A549 (cell line): ENCODE measurements around the gene GRM7. TPM values are rescaled to one million over a fixed set of nuclear protein-coding genes. Genes with fewer than 3 reads are reported as not detected.

ENCODE experiments used
- ATAC-seq, 2 experiments: fragments of 200-7000 bp in 1 of 2; fragments of >200 bp in 1 of 2; cut with Nextera tagmentation in 1 of 2; cut with Tn5 transposase in 1 of 2; 3 replicates each; pipeline versions ENCODE4 v1.8.0 to v1.9.1; 2018 to 2020; ENCODE audit warnings: mild to moderate bottlenecking in 1 of 2, moderate library complexity in 1 of 2
- CTCF ChIA-PET: fragments of 300-600 bp; sonication (Branson Sonifier 250); formaldehyde crosslinking; extraction: SDS; loops from one replicate; lab custom pipeline; 2021; ENCODE audit warnings: antibody characterized with exemption, inconsistent platforms; lab: Yijun Ruan, JAX
- POLR2A ChIA-PET: fragments of 350-600 bp; formaldehyde crosslinking; extraction: SDS; loops from one replicate; lab custom pipeline; 2021; ENCODE audit warnings: antibody characterized with exemption, inconsistent platforms; lab: Yijun Ruan, JAX
- DNase-seq, 2 experiments: peaks; one replicate each; pipeline versions ENCODE4 v3.0.0 to v3.0.0-alpha.2; 2011 to 2016; ENCODE audit warnings: low read depth in 1 of 2, low spot score in 1 of 2
- FAIRE-seq: peaks from 2 replicates; lab custom pipeline; 2011; peaks lifted over from hg19 to GRCh38; lab: Jason Lieb, UNC
- H3K27ac ChIP-seq, 2 experiments: fragments of >200 bp; sonication (Bioruptor Twin); formaldehyde crosslinking; 3 replicates each; pipeline ENCODE4 v1.5.1; 2016 to 2017
- H3K4me1 ChIP-seq: fragments of >200 bp; sonication (Bioruptor Twin); formaldehyde crosslinking; 3 replicates; pipeline ENCODE4 v1.6.1; 2016
- H3K4me2 ChIP-seq: fragments of >200 bp; sonication (Bioruptor Twin); formaldehyde crosslinking; 3 replicates; pipeline ENCODE4 v1.6.1; 2016
- H3K4me3 ChIP-seq: fragments of >200 bp; sonication (Bioruptor Twin); formaldehyde crosslinking; 3 replicates; pipeline ENCODE4 v1.5.1; 2016
- H3K9me3 ChIP-seq: fragments of >200 bp; sonication (Bioruptor Twin); formaldehyde crosslinking; 3 replicates; pipeline ENCODE4 v1.6.1; 2016
- BCL3 ChIP-seq: fragments of >200 bp; sonication (Bioruptor Twin); formaldehyde crosslinking; IDR thresholded peaks from 3 replicates; pipeline ENCODE4 v1.6.1; 2016
- CBX8 ChIP-seq: fragments of 200-600 bp; sonication (generic); IDR thresholded peaks from 2 replicates; pipeline ENCODE4 v1.6.1; 2016
- FOSB ChIP-seq: fragments of 250-450 bp; sonication (Bioruptor Pico); IDR thresholded peaks from 2 replicates; pipeline ENCODE4 v1.5.0; 2020; ENCODE audit warnings: mild to moderate bottlenecking, moderate library complexity
- FOSL2 ChIP-seq, 2 experiments: fragments of 450-650 bp in 1 of 2; fragments of >200 bp in 1 of 2; sonication (Bioruptor Twin) in 1 of 2; formaldehyde crosslinking; IDR thresholded peaks; 2 replicates each; pipeline versions ENCODE4 v1.5.0 to v1.6.1; 2016 to 2020; ENCODE audit warnings: mild to moderate bottlenecking in 1 of 2, moderate library complexity in 1 of 2
- FOXS1 ChIP-seq: fragments of 250-450 bp; sonication (Bioruptor Pico); IDR thresholded peaks from 2 replicates; pipeline ENCODE4 v1.5.0; 2020; ENCODE audit warnings: mild to moderate bottlenecking, moderate library complexity
- HOXA7 ChIP-seq: fragments of 250-450 bp; sonication (Bioruptor Pico); IDR thresholded peaks from 2 replicates; pipeline ENCODE4 v1.5.0; 2020; ENCODE audit warnings: mild to moderate bottlenecking, moderate library complexity
- JUN ChIP-seq, 2 experiments: fragments of >200 bp; sonication (Bioruptor Twin); formaldehyde crosslinking; IDR thresholded peaks; 2 replicates in 1 of 2; 3 replicates in 1 of 2; pipeline ENCODE4 v1.6.1; 2016 to 2017
- JUNB ChIP-seq: fragments of >200 bp; sonication (Bioruptor Twin); formaldehyde crosslinking; IDR thresholded peaks from 2 replicates; pipeline ENCODE4 v1.6.1; 2016
- KDM1A ChIP-seq: fragments of 200-600 bp; sonication (generic); IDR thresholded peaks from 2 replicates; pipeline ENCODE4 v1.6.1; 2016; ENCODE audit warnings: low read depth, mild to moderate bottlenecking
- KDM5A ChIP-seq: fragments of 200-600 bp; sonication (generic); IDR thresholded peaks from 2 replicates; pipeline ENCODE4 v1.6.1; 2016; ENCODE audit warnings: antibody characterized with exemption, mild to moderate bottlenecking
- MAFK ChIP-seq: fragments of 450-650 bp; IDR thresholded peaks from 2 replicates; pipeline ENCODE4 v1.6.1; 2014; ENCODE audit not compliant: partially characterized antibody
- MAZ ChIP-seq: fragments of 150-350 bp; IDR thresholded peaks from 2 replicates; pipeline ENCODE4 v1.6.1; 2014; ENCODE audit warnings: antibody characterized with exemption, low read depth, low read length, borderline replicate concordance
- NPAS2 ChIP-seq: fragments of 250-450 bp; sonication (Bioruptor Pico); IDR thresholded peaks from 2 replicates; pipeline ENCODE4 v1.8.0; 2022; ENCODE audit warnings: mild to moderate bottlenecking, moderate library complexity, borderline replicate concordance
- NR3C1 ChIP-seq: fragments of >200 bp; sonication (Bioruptor Twin); formaldehyde crosslinking; IDR thresholded peaks from 3 replicates; pipeline ENCODE4 v1.6.1; 2017
- PHF8 ChIP-seq: fragments of 200-600 bp; sonication (generic); IDR thresholded peaks from 2 replicates; pipeline ENCODE4 v1.6.1; 2016; ENCODE audit warnings: low read depth, mild to moderate bottlenecking, antibody characterized with exemption, moderate library complexity, borderline replicate concordance
- POLR2AphosphoS2 ChIP-seq: conservative IDR thresholded peaks from 2 replicates; pipeline ENCODE4 v1.6.1; 2012; ENCODE audit warnings: low read length, improper control_type of control experiment, inconsistent platforms
- RAD21 ChIP-seq, 2 experiments: fragments of >200 bp in 1 of 2; sonication (Bioruptor Twin) in 1 of 2; formaldehyde crosslinking in 1 of 2; IDR thresholded peaks in 1 of 2; conservative IDR thresholded peaks in 1 of 2; 2 replicates in 1 of 2; 3 replicates in 1 of 2; pipeline ENCODE4 v1.6.1; 2012 to 2018; ENCODE audit warnings: inconsistent platforms in 1 of 2
- RARB ChIP-seq: fragments of 250-450 bp; sonication (Bioruptor Pico); IDR thresholded peaks from 2 replicates; pipeline ENCODE4 v1.8.0; 2021; ENCODE audit warnings: mild to moderate bottlenecking, moderate library complexity
- SREBF2 ChIP-seq: fragments of 450-650 bp; IDR thresholded peaks from 2 replicates; pipeline ENCODE4 v1.6.1; 2014; ENCODE audit warnings: mild to moderate bottlenecking, moderate library complexity
- ZC3H11A ChIP-seq: fragments of 450-650 bp; IDR thresholded peaks from 2 replicates; pipeline ENCODE4 v1.6.1; 2014; ENCODE audit warnings: antibody characterized with exemption, mild to moderate bottlenecking
- ZFP36 ChIP-seq: fragments of 450-650 bp; IDR thresholded peaks from 2 replicates; pipeline ENCODE4 v1.6.1; 2014; ENCODE audit warnings: borderline replicate concordance; ENCODE audit not compliant: partially characterized antibody
- ZSCAN20 ChIP-seq: fragments of 250-450 bp; sonication (Bioruptor Pico); IDR thresholded peaks from 2 replicates; pipeline ENCODE4 v1.8.0; 2022; ENCODE audit warnings: mild to moderate bottlenecking, moderate library complexity
- WGBS: methylation state at CpG from one replicate; pipeline ENCODE4 v1.1.6; 2017; ENCODE audit errors: missing lambda C conversion rate; 5-methylcytosine and 5-hydroxymethylcytosine counted together
- polyA plus RNA-seq, 4 experiments: library from polyadenylated mRNA; depleted of rRNA in 3 of 4; stranded (reverse); fragments of >200 nt; fragmentation: RNase III in 1 of 4; extraction: RNeasy Plus Mini Kit Qiagen cat#74134 plus additional on column Dnase treatment in 1 of 4; gene quantifications; 2 replicates in 3 of 4; 3 replicates in 1 of 4; pipeline ENCODE4 v1.2.3, GENCODE V29; 2011 to 2017
- TF ChIP-seq, protein P1 (sequence below): fragments of 450-650 bp; IDR thresholded peaks from 2 replicates; pipeline ENCODE4 v1.6.1; 2014; ENCODE audit warnings: antibody characterized with exemption
- TF ChIP-seq, protein P2 (sequence below): fragments of 150-350 bp; IDR thresholded peaks from 2 replicates; pipeline ENCODE4 v1.6.1; 2014; ENCODE audit warnings: low read depth, mild to moderate bottlenecking, low read length
- TF ChIP-seq, protein P3 (sequence below): fragments of >200 bp; sonication (Bioruptor Twin); formaldehyde crosslinking; IDR thresholded peaks from 3 replicates; pipeline ENCODE4 v1.5.1; 2016

Gene GRM7
- polyA plus RNA-seq, 2 of the 4 experiments (the other 2 are of a cell fraction) = not detected

DNA sequence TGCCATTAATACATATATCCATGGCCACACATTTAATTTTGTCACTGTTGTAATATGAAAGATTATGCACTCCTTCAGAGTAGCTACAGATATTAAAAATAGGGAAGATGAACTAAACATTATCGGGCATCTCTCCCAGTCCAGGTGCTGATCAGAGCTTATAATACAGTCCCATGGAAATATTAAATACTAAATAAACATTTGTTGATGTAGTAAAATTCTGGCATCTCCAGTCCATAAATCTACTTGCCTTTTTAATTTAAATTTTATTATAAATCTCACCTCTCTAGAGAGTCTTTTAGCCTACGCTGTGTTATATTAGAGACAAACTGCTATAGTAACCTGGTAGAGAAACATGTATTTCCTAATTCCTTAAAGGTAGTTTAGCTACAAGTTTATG lies 297.6 kb downstream of the GRM7 start:
- ChIA-PET POLR2A (no interaction called here), CTCF (no interaction called here)

DNA sequence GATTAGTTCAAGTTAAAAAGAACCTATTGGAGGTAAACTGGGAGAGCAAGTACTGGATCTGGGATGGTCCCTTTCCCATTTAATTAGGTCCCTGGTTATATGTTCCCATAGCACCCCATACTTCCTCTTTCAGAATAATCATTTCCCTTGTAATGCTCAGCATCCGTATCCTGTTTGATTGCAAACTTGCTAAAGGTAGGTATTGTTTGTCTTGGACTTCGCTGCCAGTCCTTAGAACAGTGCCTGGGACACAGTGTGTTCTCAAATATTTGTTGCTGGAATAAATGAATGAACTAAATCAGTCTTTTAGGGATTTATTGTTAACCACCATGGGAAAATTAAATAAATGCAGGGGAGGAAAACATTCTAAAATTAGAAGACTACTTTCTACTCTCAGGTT lies 299.8 kb downstream of the GRM7 start:
- Histone ChIP-seq H3K4me3 (no peak overlapping the region), H3K9me3 (no peaks in the 10 kb centered on the region), H3K4me1 (no peaks in the 10 kb centered on the region), H3K27ac (no peak overlapping the region), H3K4me2 (no peak overlapping the region)
- ChIA-PET POLR2A (no interaction called here), CTCF (no interaction called here)
- FAIRE-seq (no peak), DNase-seq (no peak), ATAC-seq (no peak)
- TF ChIP-seq SREBF2 (no peak), MAFK (no peak), NR3C1 (no peak), JUN (IDR thresholded peaks at IDR 0.05) (no peak), FOSB (CRISPR knock-in tag) (no peak), MAZ (no peak), ZC3H11A (no peak), HOXA7 (CRISPR knock-in tag) (no peak)
- WGBS = 4% methylated on average over 2 of the region's 2 CpGs

More for the DNA sequence above, 297.6 kb downstream of the GRM7 start:
- no peak for TF ChIP-seq JUNB
- no peak for TF ChIP-seq POLR2AphosphoS2
- no peak for TF ChIP-seq NPAS2 (CRISPR knock-in tag)
- no peak for TF ChIP-seq ZSCAN20
- TF ChIP-seq RAD21 (conservative IDR thresholded peaks at IDR 0.05 in 1 of 2, IDR thresholded peaks at IDR 0.05 in 1 of 2) = no peak
- TF ChIP-seq, protein P1, sequence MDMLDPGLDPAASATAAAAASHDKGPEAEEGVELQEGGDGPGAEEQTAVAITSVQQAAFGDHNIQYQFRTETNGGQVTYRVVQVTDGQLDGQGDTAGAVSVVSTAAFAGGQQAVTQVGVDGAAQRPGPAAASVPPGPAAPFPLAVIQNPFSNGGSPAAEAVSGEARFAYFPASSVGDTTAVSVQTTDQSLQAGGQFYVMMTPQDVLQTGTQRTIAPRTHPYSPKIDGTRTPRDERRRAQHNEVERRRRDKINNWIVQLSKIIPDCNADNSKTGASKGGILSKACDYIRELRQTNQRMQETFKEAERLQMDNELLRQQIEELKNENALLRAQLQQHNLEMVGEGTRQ = no peak
- TF ChIP-seq CBX8 = no peak
- TF ChIP-seq ZFP36 = no peak
- TF ChIP-seq, protein P2, sequence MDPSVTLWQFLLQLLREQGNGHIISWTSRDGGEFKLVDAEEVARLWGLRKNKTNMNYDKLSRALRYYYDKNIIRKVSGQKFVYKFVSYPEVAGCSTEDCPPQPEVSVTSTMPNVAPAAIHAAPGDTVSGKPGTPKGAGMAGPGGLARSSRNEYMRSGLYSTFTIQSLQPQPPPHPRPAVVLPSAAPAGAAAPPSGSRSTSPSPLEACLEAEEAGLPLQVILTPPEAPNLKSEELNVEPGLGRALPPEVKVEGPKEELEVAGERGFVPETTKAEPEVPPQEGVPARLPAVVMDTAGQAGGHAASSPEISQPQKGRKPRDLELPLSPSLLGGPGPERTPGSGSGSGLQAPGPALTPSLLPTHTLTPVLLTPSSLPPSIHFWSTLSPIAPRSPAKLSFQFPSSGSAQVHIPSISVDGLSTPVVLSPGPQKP = no peak
- TF ChIP-seq FOXS1 (CRISPR knock-in tag) = no peak
- TF ChIP-seq PHF8 = no peak
- no peak for TF ChIP-seq HOXA7 (CRISPR knock-in tag)
- TF ChIP-seq, protein P3, sequence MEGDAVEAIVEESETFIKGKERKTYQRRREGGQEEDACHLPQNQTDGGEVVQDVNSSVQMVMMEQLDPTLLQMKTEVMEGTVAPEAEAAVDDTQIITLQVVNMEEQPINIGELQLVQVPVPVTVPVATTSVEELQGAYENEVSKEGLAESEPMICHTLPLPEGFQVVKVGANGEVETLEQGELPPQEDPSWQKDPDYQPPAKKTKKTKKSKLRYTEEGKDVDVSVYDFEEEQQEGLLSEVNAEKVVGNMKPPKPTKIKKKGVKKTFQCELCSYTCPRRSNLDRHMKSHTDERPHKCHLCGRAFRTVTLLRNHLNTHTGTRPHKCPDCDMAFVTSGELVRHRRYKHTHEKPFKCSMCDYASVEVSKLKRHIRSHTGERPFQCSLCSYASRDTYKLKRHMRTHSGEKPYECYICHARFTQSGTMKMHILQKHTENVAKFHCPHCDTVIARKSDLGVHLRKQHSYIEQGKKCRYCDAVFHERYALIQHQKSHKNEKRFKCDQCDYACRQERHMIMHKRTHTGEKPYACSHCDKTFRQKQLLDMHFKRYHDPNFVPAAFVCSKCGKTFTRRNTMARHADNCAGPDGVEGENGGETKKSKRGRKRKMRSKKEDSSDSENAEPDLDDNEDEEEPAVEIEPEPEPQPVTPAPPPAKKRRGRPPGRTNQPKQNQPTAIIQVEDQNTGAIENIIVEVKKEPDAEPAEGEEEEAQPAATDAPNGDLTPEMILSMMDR = no peak
- TF ChIP-seq KDM1A = no peak
- TF ChIP-seq FOSL2 (IDR thresholded peaks at IDR 0.05) = no peak
- no peak for TF ChIP-seq FOSL2 (CRISPR knock-in tag; IDR thresholded peaks at IDR 0.05)
- TF ChIP-seq KDM5A = no peak
- no peak for TF ChIP-seq BCL3
- TF ChIP-seq RARB = no peak
- no peak overlapping the region for H3K4me2 ChIP-seq
- no peak for ATAC-seq
- no peak for FAIRE-seq
- 28% methylated on average over 2 of the region's 2 CpGs for WGBS
- no peak overlapping the region for H3K27ac ChIP-seq
- H3K4me1 ChIP-seq = no peaks in the 10 kb centered on the region
- no peaks in the 10 kb centered on the region for H3K9me3 ChIP-seq
- no peak for DNase-seq
- no peak overlapping the region for H3K4me3 ChIP-seq
